ENCODE measurements around the gene SIGLEC10. TPM values are rescaled to one million over a fixed set of nuclear protein-coding genes. Genes with fewer than 3 reads are reported as not detected.

Gene SIGLEC10
- total RNA-seq, 1 experiment from 2014 or later, result not detected

DNA sequence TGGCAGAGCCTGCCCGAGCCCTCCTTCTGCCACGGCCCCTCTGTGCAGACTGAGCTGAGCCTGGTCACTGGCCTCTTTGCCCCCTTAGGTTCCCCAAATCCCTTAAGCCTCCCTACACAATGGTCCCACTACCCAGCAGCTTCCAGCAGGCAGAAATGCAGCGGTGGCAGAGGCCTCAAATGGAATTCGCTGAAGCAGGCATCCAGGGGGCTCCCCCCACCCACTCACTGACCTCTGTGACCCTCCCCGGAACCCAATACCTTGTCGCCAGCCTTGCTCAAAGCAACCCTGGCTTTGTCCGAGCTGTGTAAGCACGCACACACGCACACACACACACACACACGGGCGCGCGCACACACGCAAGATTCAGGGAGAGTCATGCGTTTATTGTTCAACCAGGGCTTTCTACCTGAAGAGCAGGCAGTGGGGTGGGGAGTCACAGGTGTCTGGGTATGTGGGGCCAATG is 29.5 kb downstream of the SIGLEC10 start, which contains the start of gene LIM2:
Gene LIM2, minus strand, starts transcription at position 51 of the 466 bp plus-strand sequence. CDS start 531 bp downstream, outside the sequence.
- ChIA-PET CTCF (no interaction called here), POLR2A (no interaction called here)
- H3K9me3 ChIP-seq, result no peaks in the 10 kb centered on the region
- no peak within 1 kb of the TSS for H3K4me3 Mint-ChIP-seq (ENCODE audit: unreplicated experiment)
- no peaks in the 10 kb centered on the region for H3K9me3 Mint-ChIP-seq (ENCODE audit: unreplicated experiment)
- H3K27ac Mint-ChIP-seq (ENCODE audit: unreplicated experiment), result no peak within 1 kb of the TSS
- no peak within 1 kb of the TSS for H3K4me3 ChIP-seq (ENCODE audit: low read depth, low read length)
- BruUV-seq (replicated peaks), result no TSS peak
- H3K27me3 ChIP-seq (replicated peaks; ENCODE audit: control insufficient read depth, insufficient read depth, low read length), result no peaks in the 10 kb centered on the region
- no peaks in the 10 kb centered on the region for H3K36me3 ChIP-seq (ENCODE audit: control insufficient read depth, insufficient read depth, low read length)
- H3K4me1 Mint-ChIP-seq (ENCODE audit: low read depth, unreplicated experiment), result no peaks in the 10 kb centered on the region
- H3K27me3 Mint-ChIP-seq (ENCODE audit: insufficient read depth, unreplicated experiment), result no peaks in the 10 kb centered on the region
- intact Hi-C loops (cut with micrococcal nuclease; ENCODE audit: unreplicated experiment), result no loop called here
- H3K4me1 ChIP-seq, result no peaks in the 10 kb centered on the region
- TF ChIP-seq CTCF (IDR thresholded peaks at IDR 0.05; ENCODE audit: insufficient read depth in 1 of 2, low read depth in 1 of 2, low read length in 1 of 2, severe bottlenecking in 1 of 2, unreplicated experiment in 1 of 2), result no peak
- no peaks in the 10 kb centered on the region for H3K36me3 Mint-ChIP-seq (ENCODE audit: insufficient read depth, unreplicated experiment)
- no peak for DNase-seq

GRCh38 chr19:51386882-51387520 is 30.4 kb downstream of the SIGLEC10 start:
- DNase-seq, result no peak
- intact Hi-C loops (cut with micrococcal nuclease; ENCODE audit: unreplicated experiment), result no loop called here
- Mint-ChIP-seq H3K36me3 (ENCODE audit: insufficient read depth, unreplicated experiment) (no peaks in the 10 kb centered on the region), H3K4me1 (ENCODE audit: low read depth, unreplicated experiment) (no peaks in the 10 kb centered on the region), H3K27ac (ENCODE audit: unreplicated experiment) (no peak overlapping the region), H3K9me3 (ENCODE audit: unreplicated experiment) (no peaks in the 10 kb centered on the region), H3K27me3 (ENCODE audit: insufficient read depth, unreplicated experiment) (no peaks in the 10 kb centered on the region), H3K4me3 (ENCODE audit: unreplicated experiment) (no peak overlapping the region)
- Histone ChIP-seq H3K4me3 (ENCODE audit: low read depth, low read length) (no peak overlapping the region), H3K27me3 (replicated peaks; ENCODE audit: control insufficient read depth, insufficient read depth, low read length) (no peaks in the 10 kb centered on the region), H3K9me3 (peaks cover under 1% of the 10 kb centered on the region; the same call in 1 of the 2 replicates), H3K4me1 (no peaks in the 10 kb centered on the region), H3K36me3 (ENCODE audit: control insufficient read depth, insufficient read depth, low read length) (no peaks in the 10 kb centered on the region)
- CTCF ChIA-PET, result no interaction called here
- POLR2A ChIA-PET, result no interaction called here
- TF ChIP-seq CTCF (IDR thresholded peaks at IDR 0.05; ENCODE audit: insufficient read depth in 1 of 2, low read depth in 1 of 2, low read length in 1 of 2, severe bottlenecking in 1 of 2, unreplicated experiment in 1 of 2), result no peak
- BruUV-seq (replicated peaks), result no TSS peak

DNA sequence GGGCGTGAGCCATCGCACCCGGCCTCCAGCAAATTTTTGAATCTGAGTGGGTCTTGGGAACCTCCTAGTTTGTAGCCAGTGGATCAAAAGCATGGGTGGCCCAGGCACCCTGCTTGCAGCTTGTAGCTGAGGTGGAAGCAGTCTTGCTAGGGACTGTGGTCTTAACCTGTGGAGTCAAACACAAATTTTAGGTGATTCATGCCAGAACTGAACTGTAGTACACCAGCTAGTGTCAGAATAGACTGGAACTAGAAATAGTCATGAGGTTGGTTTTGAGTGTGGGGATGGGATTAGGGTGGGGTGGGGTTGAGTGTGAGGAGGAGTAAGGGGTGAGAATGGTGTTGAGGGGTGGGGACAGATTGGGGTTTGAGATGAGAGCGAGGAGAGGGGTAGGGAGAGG is 35.4 kb downstream of the SIGLEC10 start:
- no TSS peak for BruUV-seq (replicated peaks)
- H3K36me3 Mint-ChIP-seq (ENCODE audit: insufficient read depth, unreplicated experiment), result no peaks in the 10 kb centered on the region

More for the DNA sequence above, 35.4 kb downstream of the SIGLEC10 start:
- no peaks in the 10 kb centered on the region for H3K36me3 ChIP-seq (ENCODE audit: control insufficient read depth, insufficient read depth, low read length)
- H3K9me3 ChIP-seq, result peaks cover 14% of the 10 kb centered on the region
- H3K4me3 ChIP-seq (ENCODE audit: low read depth, low read length), result no peak overlapping the region
- POLR2A ChIA-PET, result no interaction called here
- no peaks in the 10 kb centered on the region for H3K4me1 ChIP-seq
- H3K27ac Mint-ChIP-seq (ENCODE audit: unreplicated experiment), result no peak overlapping the region
- CTCF ChIA-PET, result interaction anchor here (1.7 kb wide), 1 partner anchor 42 kb away, joined by 4 read pairs; no protein-coding TSS in a partner anchor
- no peaks in the 10 kb centered on the region for H3K27me3 Mint-ChIP-seq (ENCODE audit: insufficient read depth, unreplicated experiment)
- intact Hi-C loops (cut with micrococcal nuclease; ENCODE audit: unreplicated experiment), result no loop called here
- DNase-seq, result no peak
- no peak overlapping the region for H3K4me3 Mint-ChIP-seq (ENCODE audit: unreplicated experiment)
- TF ChIP-seq CTCF (IDR thresholded peaks at IDR 0.05; ENCODE audit: insufficient read depth in 1 of 2, low read depth in 1 of 2, low read length in 1 of 2, severe bottlenecking in 1 of 2, unreplicated experiment in 1 of 2), result no peak
- no peaks in the 10 kb centered on the region for H3K9me3 Mint-ChIP-seq (ENCODE audit: unreplicated experiment)
- H3K4me1 Mint-ChIP-seq (ENCODE audit: low read depth, unreplicated experiment), result no peaks in the 10 kb centered on the region
- H3K27me3 ChIP-seq (replicated peaks; ENCODE audit: control insufficient read depth, insufficient read depth, low read length), result no peaks in the 10 kb centered on the region
